GM15510 (cell line): ENCODE results near the gene ALKBH2.

Experiments
- POLR2A ChIP-seq: IDR thresholded peaks from 3 replicates; pipeline ENCODE4 v1.6.1; 2011; ENCODE audit warnings: borderline replicate concordance; ENCODE audit not compliant: insufficient read length; ENCODE audit errors: extremely low read depth

Gene ALKBH2

DNA sequence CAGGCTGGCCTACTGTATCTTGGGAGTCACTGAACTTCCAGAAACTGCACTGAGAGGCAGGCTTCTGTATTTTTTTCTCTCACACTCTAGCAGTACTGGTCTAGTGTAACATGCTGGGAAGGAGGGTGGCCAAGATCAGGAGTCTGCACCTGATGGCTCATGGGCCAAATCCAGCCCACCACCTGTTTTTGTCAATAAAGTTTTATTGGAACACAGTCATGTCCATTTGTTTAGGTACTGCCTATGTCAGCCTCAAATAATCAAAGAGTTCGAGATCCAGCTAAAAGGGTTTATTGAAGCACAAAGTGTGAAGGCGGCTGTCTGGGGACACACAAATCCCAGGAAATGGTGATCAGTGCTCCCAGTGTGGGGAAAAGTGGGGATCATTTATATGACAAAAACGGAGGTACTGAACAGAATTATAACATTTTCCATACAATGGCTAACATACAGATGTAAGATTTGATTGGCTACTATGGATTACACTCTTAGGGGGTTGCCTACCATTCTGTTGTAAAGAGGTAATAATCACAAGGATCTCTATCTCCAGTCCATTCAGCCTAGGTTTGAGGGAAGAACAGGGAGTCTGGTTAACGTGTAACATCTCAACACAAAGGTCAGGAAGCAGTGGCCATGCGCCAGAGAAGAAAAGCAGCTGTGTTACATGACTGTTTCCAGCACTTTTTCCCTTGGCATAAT lies 28.0 kb downstream of the ALKBH2 start:
- TF ChIP-seq POLR2A: no peak

DNA sequence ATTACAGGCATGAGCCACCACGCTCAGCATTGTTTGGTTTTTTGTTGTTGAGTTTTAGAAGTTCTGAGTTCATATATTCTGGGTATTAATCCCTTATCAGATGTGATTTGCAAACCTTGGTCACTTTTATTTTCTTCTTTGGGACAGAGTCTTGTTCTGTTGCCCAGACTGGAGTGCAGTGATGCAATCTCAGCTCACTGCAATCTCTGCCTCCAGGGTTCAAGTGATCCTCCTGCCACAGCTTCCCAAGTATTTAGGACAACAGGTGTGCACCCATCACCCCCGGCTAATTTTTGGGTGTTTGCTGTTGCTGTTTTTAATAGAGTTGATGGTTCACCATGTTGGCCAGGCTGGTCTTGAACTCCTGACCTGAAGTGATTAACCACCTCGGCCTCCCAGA lies 29.1 kb downstream of the ALKBH2 start:
- TF ChIP-seq POLR2A: no peak

DNA sequence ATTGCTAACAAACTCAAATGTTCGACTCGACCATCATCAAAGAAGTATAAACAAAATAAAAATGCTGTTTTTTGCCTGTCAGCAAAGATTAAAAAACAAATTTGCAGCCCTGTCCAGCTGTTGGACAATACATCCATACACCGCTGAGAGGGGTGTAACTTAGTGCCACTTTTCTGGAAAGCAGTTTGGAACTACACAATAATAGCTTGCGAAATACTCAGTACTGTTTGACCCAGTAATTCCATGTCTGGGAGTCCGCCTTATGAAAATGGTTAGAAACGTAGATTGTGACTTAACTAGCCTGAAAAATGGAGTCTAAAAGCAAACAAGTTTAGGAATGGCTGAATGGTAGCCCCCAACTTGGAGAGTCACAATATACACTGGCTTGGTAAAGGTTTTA lies 34.5 kb downstream of the ALKBH2 start:
- TF ChIP-seq POLR2A: no peak

DNA sequence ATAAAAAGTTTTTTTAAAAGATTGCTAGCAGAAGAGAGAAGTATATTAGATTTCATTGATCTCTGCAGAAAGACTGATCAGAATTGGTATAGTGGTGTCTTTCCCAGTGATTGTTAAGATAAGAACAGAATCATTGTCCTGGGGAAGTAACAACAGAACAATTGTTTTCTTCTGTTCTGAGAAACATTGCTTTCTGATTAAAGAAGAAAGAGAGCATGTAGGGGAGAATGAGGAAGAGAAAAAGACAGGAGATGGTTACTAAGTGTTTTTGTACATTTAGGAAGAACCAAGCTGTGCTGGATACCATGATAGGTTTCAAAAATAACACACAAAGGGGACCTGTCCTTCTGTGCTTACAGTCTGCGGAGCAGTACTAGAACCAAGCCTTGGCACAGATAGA lies 35.9 kb downstream of the ALKBH2 start:
- TF ChIP-seq POLR2A: no peak

DNA sequence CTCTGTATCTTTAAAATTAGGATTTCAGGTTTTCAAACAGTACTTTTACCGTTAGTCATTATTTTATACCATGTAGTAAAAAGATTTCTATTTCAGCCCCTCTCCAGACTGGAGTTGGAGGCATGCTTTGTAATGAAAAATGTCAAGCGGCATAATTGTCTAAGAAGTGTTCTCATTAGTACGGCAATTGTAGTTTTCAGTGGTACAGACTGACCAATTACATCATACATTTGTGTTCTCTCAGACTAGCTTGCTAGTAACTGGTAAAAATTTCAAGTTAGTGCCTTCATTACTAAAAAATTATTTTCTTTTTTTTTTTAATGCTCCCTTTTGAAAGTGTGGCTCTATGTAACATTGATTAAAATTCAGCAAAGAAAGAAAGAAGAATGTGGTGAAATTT lies 36.4 kb downstream of the ALKBH2 start:
- TF ChIP-seq POLR2A: no peak

DNA sequence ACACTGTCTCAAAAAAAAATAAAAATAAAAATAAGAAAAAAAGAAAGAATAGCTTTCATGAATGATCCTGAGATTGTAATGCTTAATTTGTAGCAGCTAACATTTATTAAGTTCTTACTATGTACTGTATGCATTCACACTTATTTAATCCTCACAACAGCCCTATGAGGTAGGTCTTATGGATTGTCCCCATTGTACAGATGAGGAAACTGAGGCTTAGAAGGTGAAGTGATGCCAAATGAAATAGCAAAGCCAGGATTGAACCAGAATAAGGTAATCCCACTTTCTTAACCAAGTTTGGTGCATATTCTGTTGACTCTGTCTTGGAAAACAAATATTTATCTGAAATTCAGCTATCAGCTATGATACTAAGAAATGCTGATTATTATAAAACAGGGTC lies 38.8 kb downstream of the ALKBH2 start:
- TF ChIP-seq POLR2A: no peak

DNA sequence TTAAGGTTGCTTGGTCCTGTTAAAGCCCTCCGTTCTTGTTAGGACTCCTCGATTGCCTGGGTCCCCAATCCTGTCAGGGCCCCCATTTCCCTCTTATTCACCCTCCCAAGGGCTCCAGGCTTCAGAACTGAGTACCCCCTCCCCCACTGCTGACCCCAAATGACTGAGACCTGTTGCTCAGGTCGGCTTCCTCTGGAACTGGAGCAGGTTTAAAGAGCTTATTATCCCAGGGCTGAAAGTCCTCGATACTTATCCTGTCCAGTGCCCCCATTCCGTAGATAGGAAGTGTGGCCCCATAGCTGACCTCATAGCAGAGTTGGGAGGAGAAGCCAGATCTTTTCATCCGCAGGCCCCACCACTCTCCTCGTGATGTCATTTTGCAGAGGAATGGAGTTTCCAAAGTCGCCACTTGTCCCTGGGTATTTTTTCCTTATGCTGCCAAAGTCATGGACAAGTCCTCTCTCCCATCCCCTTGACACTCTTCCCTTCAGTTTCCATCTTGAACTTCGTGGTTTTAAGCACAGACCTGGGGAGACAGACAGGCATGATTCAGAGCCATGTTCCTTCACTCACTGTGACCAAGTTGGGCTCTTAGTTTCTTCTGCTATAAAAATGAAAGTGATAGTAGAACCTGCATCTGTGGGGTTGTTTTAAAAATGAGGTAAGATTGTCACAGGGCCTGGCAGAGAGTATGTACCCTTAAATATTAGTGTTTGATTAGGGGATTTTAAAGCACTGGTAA lies 39.7 kb downstream of the ALKBH2 start:
- TF ChIP-seq POLR2A: no peak

DNA sequence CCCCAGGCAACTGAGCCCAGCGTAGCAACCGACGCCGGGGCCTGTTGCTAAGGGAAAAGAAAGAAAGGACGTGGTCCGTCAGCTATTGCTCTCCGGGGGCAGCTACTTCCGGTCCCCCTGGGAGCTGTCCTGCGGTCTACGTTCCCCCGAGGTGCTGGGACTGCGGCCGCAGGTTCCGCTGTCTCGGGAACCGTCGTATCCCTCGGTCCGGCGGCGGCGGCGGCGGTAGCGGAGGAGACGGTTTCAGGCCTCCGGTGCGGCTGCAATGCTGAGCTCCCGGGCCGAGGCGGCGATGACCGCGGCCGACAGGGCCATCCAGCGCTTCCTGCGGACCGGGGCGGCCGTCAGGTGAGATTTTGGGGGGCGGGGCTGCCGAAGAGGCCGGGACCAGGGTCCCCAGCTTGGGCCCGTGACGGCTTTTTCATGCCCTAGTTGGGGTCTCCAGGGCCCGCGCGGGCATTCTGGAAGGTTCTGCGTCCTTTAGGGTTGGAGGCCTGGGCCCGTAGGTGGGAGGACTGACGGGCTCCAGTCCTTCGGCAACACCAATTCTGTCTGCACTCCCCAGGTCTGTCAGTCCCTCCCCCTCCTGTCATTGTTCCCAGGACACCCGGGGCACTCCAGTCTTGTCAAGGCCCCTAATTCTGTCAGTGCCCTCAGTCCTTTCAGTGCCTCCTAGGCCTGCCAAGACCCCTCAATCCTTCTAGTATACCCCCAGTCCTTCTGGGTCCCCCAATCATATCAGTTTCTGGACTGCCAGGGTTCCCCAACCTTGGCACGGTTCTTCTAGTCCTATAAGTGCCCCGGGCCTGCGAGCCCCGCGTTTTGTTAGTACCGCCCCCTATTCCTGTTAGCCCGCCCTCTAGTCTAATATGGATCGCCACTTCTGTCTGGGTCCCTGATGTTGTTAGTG lies 40.6 kb downstream of the ALKBH2 start, which contains the start of gene USP30:
Gene USP30, plus strand, starts transcription at position 163 of the 910 bp plus-strand sequence. Its CDS starts 103 bp downstream, at position 266.
- peak; percentile 48 for TF ChIP-seq POLR2A

DNA sequence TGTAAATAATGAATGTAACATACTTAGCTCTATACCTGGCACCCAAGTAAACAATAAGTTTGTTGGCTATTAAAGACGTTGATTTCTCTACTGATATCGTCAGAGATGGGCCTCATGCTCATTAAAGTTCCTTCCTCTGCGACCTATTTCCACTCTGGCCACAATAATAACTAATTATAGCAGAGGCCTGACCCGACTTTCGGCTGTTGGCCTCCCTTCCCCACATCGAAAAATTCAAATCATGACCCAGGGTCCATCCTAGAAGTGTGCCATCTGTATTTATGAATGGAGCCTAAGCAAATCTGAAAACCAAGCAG lies 41.2 kb downstream of the ALKBH2 start:
- TF ChIP-seq POLR2A: no peak

DNA sequence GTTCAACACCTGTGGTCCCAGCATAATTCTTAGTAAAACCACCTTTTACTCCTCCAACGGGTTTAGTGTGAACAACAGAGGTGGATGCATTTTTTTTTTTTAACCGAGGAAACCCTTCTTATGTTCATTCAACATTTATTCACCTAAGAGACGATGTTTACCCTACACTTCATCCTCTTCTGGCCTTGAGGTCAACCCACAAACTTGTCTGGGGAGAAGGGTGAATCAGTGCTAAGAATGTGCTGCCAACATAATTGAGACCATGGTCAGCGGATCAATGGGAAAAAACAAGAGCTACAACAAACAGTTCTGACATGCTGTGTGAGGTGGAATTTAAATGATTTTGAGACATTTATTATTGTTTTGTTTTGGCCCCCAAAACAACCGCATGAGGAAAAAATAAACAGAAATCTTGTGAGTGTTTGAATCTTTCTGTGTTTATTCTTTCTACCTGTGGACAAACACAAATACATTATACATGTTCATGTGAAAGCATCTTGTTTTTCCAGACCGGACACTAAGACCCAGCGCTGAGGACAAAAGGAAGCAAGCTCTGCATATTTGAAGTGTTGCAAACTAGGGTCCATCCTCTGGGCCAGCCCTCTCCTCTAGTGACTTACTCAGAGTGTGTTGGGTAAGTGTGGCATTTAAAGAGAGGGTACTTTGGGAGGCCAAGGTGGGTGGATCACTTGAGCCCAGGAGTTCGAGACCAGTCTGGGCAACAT lies 46.0 kb downstream of the ALKBH2 start:
- TF ChIP-seq POLR2A: no peak

DNA sequence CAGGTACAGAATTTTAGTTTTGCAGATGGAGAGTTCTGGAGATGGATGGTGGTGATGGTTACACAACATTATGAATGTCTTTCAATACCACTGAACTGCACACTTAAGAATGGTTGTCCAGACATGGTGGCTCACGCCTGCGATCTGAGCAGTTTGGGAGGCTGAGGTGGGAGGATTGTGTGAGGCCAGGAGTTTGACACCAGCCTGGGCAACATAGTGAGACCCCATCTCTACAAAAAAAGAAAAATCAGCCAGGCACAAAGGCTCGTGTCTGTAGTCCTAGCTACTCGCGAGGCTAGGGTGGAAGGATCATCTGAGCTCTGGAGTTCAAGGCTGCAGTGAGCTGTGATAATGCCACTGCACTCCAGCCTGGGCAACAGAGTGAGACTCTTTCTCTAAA lies 49.0 kb downstream of the ALKBH2 start:
- no peak for TF ChIP-seq POLR2A
